Transverse colon (tissue), 3 donors: ENCODE results near the gene FBN2.

Source experiments
- POLR2A ChIP-seq: fragments of 450-650 bp; IDR thresholded peaks from one replicate; pipeline ENCODE4 v1.6.1; 2016; ENCODE audit warnings: antibody characterized with exemption, mild to moderate bottlenecking, moderate library complexity
- POLR2AphosphoS5 ChIP-seq, 3 donors: sonication (generic); formaldehyde crosslinking; IDR thresholded peaks; one replicate each; pipeline ENCODE4 v1.6.1; 2016; ENCODE audit warnings: antibody characterized with exemption in 3 of 3

DNA sequence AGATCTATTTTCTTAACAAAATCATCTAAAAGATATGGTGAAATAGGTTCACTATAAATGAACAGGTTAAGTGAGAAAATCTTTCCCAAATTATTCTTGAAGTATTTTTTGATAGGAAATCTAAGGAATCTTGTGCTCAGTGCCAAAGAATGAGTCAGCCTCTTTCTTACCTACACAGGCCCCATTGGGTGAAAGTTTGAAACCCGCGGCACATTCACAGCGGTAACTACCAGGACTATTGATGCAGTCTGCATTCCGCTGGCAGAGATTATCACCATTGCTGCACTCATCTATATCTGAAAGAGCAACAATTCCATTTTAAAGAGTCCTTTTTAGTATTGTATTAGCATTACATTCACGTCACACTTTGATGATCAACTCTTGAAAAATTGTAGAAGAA is 232.7 kb downstream of the FBN2 start:
- TF ChIP-seq POLR2AphosphoS5 (IDR thresholded peaks at IDR 0.05) (no peak), POLR2A (no peak)
